Measurements from ENCODE around the gene GNL1.

GRCh38 chr6:30515944-30516753 is 40.1 kb downstream of the GNL1 start:
- TF ChIP-seq CTCF (IDR thresholded peaks at IDR 0.05): no peak
- TF ChIP-seq EZH2 (IDR thresholded peaks at IDR 0.05; ENCODE audit: borderline replicate concordance, insufficient read depth, low read depth, low read length, poor library complexity, severe bottlenecking): no peak

Data from B cell (primary cell).